ENCODE measurements around the gene LRRC41.
"Not testable (repeated sequence)": the region's sequence is repeated elsewhere in the genome, so short reads cannot be mapped to it uniquely, and the experiment has no call there.

LRRC41 gene

DNA sequence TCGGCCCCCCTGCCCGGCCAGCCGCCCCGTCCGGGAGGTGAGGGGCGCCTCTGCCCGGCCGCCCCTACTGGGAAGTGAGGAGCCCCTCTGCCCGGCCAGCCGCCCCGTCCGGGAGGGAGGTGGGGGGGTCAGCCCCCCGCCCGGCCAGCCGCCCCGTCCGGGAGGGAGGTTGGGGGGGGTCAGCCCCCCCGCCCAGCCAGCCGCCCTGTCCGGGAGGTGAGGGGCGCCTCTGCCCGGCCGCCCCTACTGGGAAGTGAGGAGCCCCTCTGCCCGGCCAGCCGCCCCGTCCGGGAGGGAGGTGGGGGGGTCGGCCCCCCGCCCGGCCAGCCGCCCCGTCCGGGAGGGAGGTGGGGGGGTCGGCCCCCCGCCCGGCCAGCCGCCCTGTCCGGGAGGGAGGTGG lies 61.7 kb downstream of the LRRC41 start:
- not testable (repeated sequence) for DNase-seq

DNA sequence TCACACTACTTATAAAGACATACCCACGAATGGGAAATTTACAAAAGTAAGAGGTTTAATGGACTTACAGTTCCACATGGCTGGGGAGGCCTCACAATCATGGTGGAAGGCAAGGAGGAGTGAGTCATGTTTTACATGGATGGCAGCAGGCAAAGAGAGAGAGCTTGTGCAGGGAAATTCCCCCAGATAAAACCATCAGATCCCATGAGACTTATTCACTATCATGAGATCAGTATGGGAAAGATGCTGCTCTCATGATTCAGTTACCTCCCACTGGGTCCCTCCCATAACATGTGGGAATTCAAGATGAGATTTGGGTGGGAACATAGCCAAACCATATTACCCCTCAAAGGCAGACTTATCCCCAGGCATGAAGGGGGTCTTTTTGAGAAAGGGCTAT lies 64.6 kb downstream of the LRRC41 start:
- not testable (repeated sequence) for DNase-seq

DNA sequence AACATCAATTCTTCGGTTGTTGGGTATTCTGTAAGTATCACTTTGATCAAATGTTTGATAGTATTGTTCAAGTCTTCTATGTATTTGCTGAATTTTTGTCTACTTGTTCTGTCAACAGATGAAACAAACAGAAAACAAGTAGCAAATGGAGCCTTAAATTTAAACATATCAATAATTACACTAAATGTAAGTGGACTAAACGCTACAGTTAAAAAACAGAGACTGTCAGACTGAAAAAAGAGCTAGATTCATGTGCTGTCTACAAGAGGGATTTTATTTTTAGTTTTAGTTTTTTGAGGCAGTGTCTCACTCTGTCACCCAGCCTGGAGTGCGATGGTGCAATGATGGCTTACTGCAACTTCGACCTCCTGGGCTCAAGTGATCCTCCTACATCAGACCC lies 66.5 kb downstream of the LRRC41 start:
- DNase-seq = no peak

DNA sequence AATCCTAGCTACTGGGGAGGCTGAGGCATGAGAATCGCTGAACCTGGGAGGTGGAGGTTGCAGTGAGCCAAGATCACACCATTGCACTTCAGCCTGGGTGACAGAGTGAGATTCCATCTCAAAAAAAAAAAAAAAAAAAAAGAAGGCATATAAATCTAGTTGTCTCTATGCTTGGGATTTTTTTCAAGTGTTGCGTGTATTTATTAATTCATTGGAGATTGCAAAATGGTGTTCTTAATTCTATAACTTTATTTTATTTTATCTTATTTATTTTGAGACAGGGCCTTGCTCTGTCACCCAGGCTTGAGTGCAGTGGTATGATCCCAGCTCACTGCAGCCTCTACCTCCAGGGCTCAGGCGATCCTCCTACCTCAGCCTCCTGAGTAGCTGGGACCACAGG lies 72.2 kb downstream of the LRRC41 start:
- DNase-seq = not testable (repeated sequence)

All from NCI-H1417 (cell line).